ENCODE measurements around the gene ITGA3. TPM values are rescaled to one million over a fixed set of nuclear protein-coding genes. Genes with fewer than 3 reads are reported as not detected.

ITGA3 gene
- polyA plus RNA-seq, 1 of the 3 experiments (the other 2 are of a cell fraction) = 766 TPM

- no peaks in the 10 kb centered on the region for H3K9me2 ChIP-seq
- TF ChIP-seq TCF12 (IDR thresholded peaks at IDR 0.05) (peak; percentile 48; the same call in 1 of the 2 replicates), NFIC (IDR thresholded peaks at IDR 0.05; ENCODE audit: borderline replicate concordance) (peak; percentile 48; the same call in 1 of the 2 replicates), ELF1 (IDR thresholded peaks at IDR 0.05) (no peak)
- H3K4me2 ChIP-seq = 0 out of 2 replicates have a peak overlapping the region, but pooled peaks have one; percentile 16
- peaks cover 35% of the 10 kb centered on the region for H3K79me2 ChIP-seq (ENCODE audit: insufficient read depth)
- no peak for DNase-seq
- H4K20me1 ChIP-seq (ENCODE audit: insufficient read depth) = no peaks in the 10 kb centered on the region
- no peak overlapping the region for H3K9ac ChIP-seq
- peaks cover 42 to 82% of the 10 kb centered on the region in 2 experiments for H3K4me1 ChIP-seq (ENCODE audit: control insufficient read depth in 1 of 2, insufficient read depth in 2 of 2, low read depth in 1 of 2, low read length in 1 of 2)
- H2AFZ ChIP-seq (ENCODE audit: low read depth) = no peak overlapping the region
- H3K27ac ChIP-seq (ENCODE audit: low read depth in 2 of 2, low read length in 1 of 2) = peak overlapping the region in 1 of 2 experiments; percentile 100; a peak in 3 of 4 replicates
- WGBS (ENCODE audit: low lambda C conversion rate) = 76% methylated on average over 3 of the region's 3 CpGs
- H3F3A ChIP-seq (replicated peaks; ENCODE audit: insufficient read depth) = peaks cover 71% of the 10 kb centered on the region
- H3K36me3 ChIP-seq (replicated peaks in 1 of 2; ENCODE audit: control insufficient read depth in 1 of 2, insufficient read depth in 2 of 2, low read length in 1 of 2) = peaks cover 0 to 3% of the 10 kb centered on the region in 2 experiments
- CTCF ChIA-PET = interaction anchor here (1.0 to 1.3 kb wide), 2 partner anchors 23 to 44 kb away, joined by 4 read pairs; no protein-coding TSS in a partner anchor
- no peak overlapping the region for H3K4me3 ChIP-seq (ENCODE audit: low read depth in 2 of 2, low read length in 1 of 2)
- POLR2A ChIA-PET = no interaction called here
- no peaks in the 10 kb centered on the region for H3K9me3 ChIP-seq
- H3K27me3 ChIP-seq (ENCODE audit: insufficient read depth) = no peaks in the 10 kb centered on the region
Observed at GRCh38 chr17:50049636-50050035, 6.3 kb upstream of the ITGA3 start.

- peaks cover 44% of the 10 kb centered on the region for H3K79me2 ChIP-seq (ENCODE audit: insufficient read depth)
- H3K9me3 ChIP-seq = no peaks in the 10 kb centered on the region
- no peaks in the 10 kb centered on the region for H3K9me2 ChIP-seq
- H3K27ac ChIP-seq (ENCODE audit: low read depth in 2 of 2, low read length in 1 of 2) = peak overlapping the region; percentile 96 to 100; a peak in 3 of 4 replicates
- ChIA-PET POLR2A (no interaction called here), CTCF (interaction anchor here (0.6 to 1.3 kb wide), 2 partner anchors 23 to 37 kb away, joined by 3 to 4 read pairs; no protein-coding TSS in a partner anchor)
- DNase-seq = no peak
- peaks cover 0 to 3% of the 10 kb centered on the region in 2 experiments for H3K36me3 ChIP-seq (replicated peaks in 1 of 2; ENCODE audit: control insufficient read depth in 1 of 2, insufficient read depth in 2 of 2, low read length in 1 of 2)
- H3K4me3 ChIP-seq (ENCODE audit: low read depth in 2 of 2, low read length in 1 of 2) = no peak overlapping the region
- WGBS (ENCODE audit: low lambda C conversion rate) = 79% methylated on average over 12 of the region's 12 CpGs
- no peaks in the 10 kb centered on the region for H3K27me3 ChIP-seq (ENCODE audit: insufficient read depth)
- peaks cover 47 to 89% of the 10 kb centered on the region in 2 experiments for H3K4me1 ChIP-seq (ENCODE audit: control insufficient read depth in 1 of 2, insufficient read depth in 2 of 2, low read depth in 1 of 2, low read length in 1 of 2)
- no peak overlapping the region for H2AFZ ChIP-seq (ENCODE audit: low read depth)
- peak overlapping the region; percentile 96 for H3K4me2 ChIP-seq
- peak overlapping the region; percentile 98; the same call in 1 of the 2 replicates for H3K9ac ChIP-seq
- H4K20me1 ChIP-seq (ENCODE audit: insufficient read depth) = no peaks in the 10 kb centered on the region
- peaks cover 79% of the 10 kb centered on the region for H3F3A ChIP-seq (replicated peaks; ENCODE audit: insufficient read depth)
- TF ChIP-seq CHD2 (IDR thresholded peaks at IDR 0.05; ENCODE audit: low read length, partially characterized antibody) (no peak), CTCF (IDR thresholded peaks at IDR 0.05) (peak; percentile 32; the same call in 1 of the 2 replicates)
Observed at GRCh38 chr17:50050431-50051032, 5.4 kb upstream of the ITGA3 start.

- Histone ChIP-seq H4K20me1 (ENCODE audit: insufficient read depth) (no peaks in the 10 kb centered on the region), H3K9me2 (no peaks in the 10 kb centered on the region), H3K4me2 (peak overlapping the region; percentile 96), H2AFZ (ENCODE audit: low read depth) (no peak overlapping the region), H3K4me3 (ENCODE audit: low read depth in 2 of 2, low read length in 1 of 2) (no peak overlapping the region), H3K36me3 (replicated peaks in 1 of 2; ENCODE audit: control insufficient read depth in 1 of 2, insufficient read depth in 2 of 2, low read length in 1 of 2) (peaks cover 0 to 3% of the 10 kb centered on the region in 2 experiments), H3K27ac (ENCODE audit: low read depth in 2 of 2, low read length in 1 of 2) (peak overlapping the region; percentile 96 to 100; a peak in 3 of 4 replicates), H3K4me1 (ENCODE audit: control insufficient read depth in 1 of 2, insufficient read depth in 2 of 2, low read depth in 1 of 2, low read length in 1 of 2) (peaks cover 47 to 89% of the 10 kb centered on the region in 2 experiments), H3K9ac (peak overlapping the region; percentile 98), H3K9me3 (no peaks in the 10 kb centered on the region), H3K79me2 (ENCODE audit: insufficient read depth) (peaks cover 50% of the 10 kb centered on the region), H3K27me3 (ENCODE audit: insufficient read depth) (no peaks in the 10 kb centered on the region), H3F3A (replicated peaks; ENCODE audit: insufficient read depth) (peaks cover 79% of the 10 kb centered on the region)
- 30% methylated on average over 4 of the region's 4 CpGs for WGBS (ENCODE audit: low lambda C conversion rate)
- ChIA-PET CTCF (interaction anchor here (1.1 to 8.0 kb wide), 5 partner anchors 13 to 190 kb away, joined by 3 to 126 read pairs (median 11); partner anchors contain the start of gene PDK2), POLR2A (no interaction called here)
- DNase-seq = no peak
- no peak for TF ChIP-seq IRF3 (IDR thresholded peaks at IDR 0.05; ENCODE audit: low read depth, low read length)
- TF ChIP-seq FOXM1 (IDR thresholded peaks at IDR 0.05; ENCODE audit: low read depth) = peak; percentile 92; the same call in 1 of the 2 replicates
- no peak for TF ChIP-seq USF2 (IDR thresholded peaks at IDR 0.05; ENCODE audit: borderline replicate concordance, low read depth, low read length)
- peak in 1 of 2 experiments; percentile 99; a peak in 2 of 4 replicates for TF ChIP-seq EP300 (IDR thresholded peaks at IDR 0.05; ENCODE audit: borderline replicate concordance in 1 of 2, low read depth in 1 of 2, low read length in 1 of 2)
- TF ChIP-seq JUND (IDR thresholded peaks at IDR 0.05) = peak; percentile 100
- no peak for TF ChIP-seq CHD2 (IDR thresholded peaks at IDR 0.05; ENCODE audit: low read length, partially characterized antibody)
- peak; percentile 83; the same call in 1 of the 2 replicates for TF ChIP-seq POLR2AphosphoS5 (IDR thresholded peaks at IDR 0.05; ENCODE audit: low read depth, low read length)
- TF ChIP-seq EZH2phosphoT487 (IDR thresholded peaks at IDR 0.05; ENCODE audit: borderline replicate concordance, low read depth) = no peak
Observed at GRCh38 chr17:50051082-50051576, 4.8 kb upstream of the ITGA3 start.
